GM18861 (cell line): Measurements from ENCODE around the gene CDC42.
"Not testable (repeated sequence)": the region's sequence is repeated elsewhere in the genome, so short reads cannot be mapped to it uniquely, and the experiment has no call there.

Experiments
- ATAC-seq: cut with Tn5 transposase; IDR thresholded peaks from one replicate; pipeline ENCODE4 v1.9.1; 2021; ENCODE audit not compliant: unreplicated experiment

Gene CDC42

GRCh38 chr1:22052115-22053016, at the start of gene CDC42:
CDC42 (plus strand) TSS chr1:22052709; CDS start chr1:22078479, 25,770 bp downstream.
- peak; percentile 76 for ATAC-seq

GRCh38 chr1:22002875-22003274, 49.6 kb upstream of the CDC42 start:
- ATAC-seq: not testable (repeated sequence)

- not testable (repeated sequence) for ATAC-seq
Measured at GRCh38 chr1:22003959-22004358, 48.5 kb upstream of the CDC42 start.

GRCh38 chr1:22005261-22006149, 47.0 kb upstream of the CDC42 start:
- ATAC-seq: not testable (repeated sequence)

- ATAC-seq: not testable (repeated sequence)
Measured at GRCh38 chr1:22006736-22007135, 45.8 kb upstream of the CDC42 start.

- ATAC-seq: not testable (repeated sequence)
Measured at GRCh38 chr1:22007262-22007661, 45.2 kb upstream of the CDC42 start.

GRCh38 chr1:22009566-22009965, 42.9 kb upstream of the CDC42 start:
- ATAC-seq: not testable (repeated sequence)

GRCh38 chr1:22012752-22013151, 39.8 kb upstream of the CDC42 start:
- not testable (repeated sequence) for ATAC-seq

- not testable (repeated sequence) for ATAC-seq
Measured at GRCh38 chr1:22014575-22015206, 37.8 kb upstream of the CDC42 start.

GRCh38 chr1:22018583-22019559, 33.6 kb upstream of the CDC42 start:
- ATAC-seq: peak; percentile 76

GRCh38 chr1:22021061-22021460, 31.4 kb upstream of the CDC42 start:
- no peak for ATAC-seq

- peak; percentile 38 for ATAC-seq
Measured at GRCh38 chr1:22024485-22025367, 27.8 kb upstream of the CDC42 start.

- ATAC-seq: peak; percentile 51
Measured at GRCh38 chr1:22025368-22026155, 26.9 kb upstream of the CDC42 start.

- no peak for ATAC-seq
Measured at GRCh38 chr1:22026924-22027289, 25.6 kb upstream of the CDC42 start.

- no peak for ATAC-seq
Measured at GRCh38 chr1:22030057-22030456, 22.5 kb upstream of the CDC42 start.

- no peak for ATAC-seq
Measured at GRCh38 chr1:22030473-22030872, 22.0 kb upstream of the CDC42 start.

- no peak for ATAC-seq
Measured at GRCh38 chr1:22031214-22031962, 21.1 kb upstream of the CDC42 start.
